KMS-11 (cell line): ENCODE measurements around the gene TNFRSF21.

ENCODE experiments used
- H2AFZ ChIP-seq: fragments of 200-600 bp; sonication (generic); 2 replicates; pipeline ENCODE4 v1.6.1; 2016; ENCODE audit warnings: antibody characterized with exemption, mixed run types, low read depth
- H3K27ac ChIP-seq: fragments of 200-600 bp; sonication (generic); 2 replicates; pipeline ENCODE4 v1.6.1; 2016; ENCODE audit warnings: mild to moderate bottlenecking, mixed run types
- H3K27me3 ChIP-seq: fragments of 200-600 bp; sonication (generic); 2 replicates; pipeline ENCODE4 v1.6.1; 2017; ENCODE audit warnings: mild to moderate bottlenecking, low read depth, mixed run types, moderate library complexity; ENCODE audit not compliant: insufficient read depth
- H3K36me3 ChIP-seq: fragments of 200-600 bp; sonication (generic); 2 replicates; pipeline ENCODE4 v1.6.1; 2017; ENCODE audit warnings: mild to moderate bottlenecking, mixed run types; ENCODE audit not compliant: insufficient read depth
- H3K4me1 ChIP-seq: fragments of 200-600 bp; sonication (generic); 2 replicates; pipeline ENCODE4 v1.6.1; 2016; ENCODE audit warnings: mild to moderate bottlenecking, low read depth, mixed run types; ENCODE audit not compliant: poor library complexity, severe bottlenecking
- H3K4me2 ChIP-seq: fragments of 200-600 bp; sonication (generic); 2 replicates; pipeline ENCODE4 v1.7.0; 2016; ENCODE audit warnings: mild to moderate bottlenecking, mixed run types
- H3K4me3 ChIP-seq: fragments of 200-600 bp; sonication (generic); IDR thresholded peaks from 2 replicates; pipeline ENCODE4 v1.6.1; 2017; ENCODE audit warnings: low read depth, low read length, mixed read lengths; ENCODE audit not compliant: insufficient read depth
- H3K79me2 ChIP-seq: fragments of 200-600 bp; sonication (generic); 2 replicates; pipeline ENCODE4 v1.6.1; 2016; ENCODE audit warnings: low read depth, mixed run types; ENCODE audit not compliant: insufficient read depth
- H3K9ac ChIP-seq: fragments of 200-600 bp; sonication (generic); 2 replicates; pipeline ENCODE4 v1.6.1; 2016; ENCODE audit warnings: mild to moderate bottlenecking, mixed run types
- H4K20me1 ChIP-seq: fragments of 200-600 bp; sonication (generic); 2 replicates; pipeline ENCODE4 v1.6.1; 2016; ENCODE audit warnings: mild to moderate bottlenecking, mixed run types; ENCODE audit not compliant: insufficient read depth
- TF ChIP-seq, protein P1 (sequence below): fragments of 200-600 bp; sonication (generic); conservative IDR thresholded peaks from 2 replicates; pipeline ENCODE4 v1.6.1; 2017; ENCODE audit warnings: low read depth, mild to moderate bottlenecking, antibody characterized with exemption, low read length, moderate library complexity, mixed read lengths

Gene TNFRSF21

DNA sequence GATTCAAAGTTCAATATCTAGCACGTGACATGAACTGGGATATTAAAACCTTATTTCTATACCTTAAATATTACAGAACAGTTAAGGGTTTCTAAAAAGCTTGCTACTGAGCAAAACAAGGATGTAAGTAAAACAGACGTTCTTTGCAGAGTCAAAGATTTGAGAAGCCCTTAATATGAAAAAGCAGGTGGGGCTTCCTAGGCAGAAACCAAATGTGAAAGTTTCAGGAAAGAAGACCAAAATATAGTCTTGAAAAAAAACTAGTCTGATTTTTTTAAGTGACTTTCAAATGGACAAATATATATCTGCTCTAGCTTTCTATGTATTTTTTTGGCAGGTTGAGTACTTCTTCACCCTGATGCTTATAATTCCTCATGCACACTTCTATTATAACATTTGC, 63.2 kb downstream of the TNFRSF21 start:
- H3K4me2 ChIP-seq = peak overlapping the region; percentile 79
- H3K4me3 ChIP-seq = no peak overlapping the region
- H3K36me3 ChIP-seq = no peaks in the 10 kb centered on the region
- peak overlapping the region; percentile 68 for H3K27ac ChIP-seq
- peak overlapping the region; percentile 10; the same call in 1 of the 2 replicates for H3K9ac ChIP-seq
- no peaks in the 10 kb centered on the region; the same call in 1 of the 2 replicates for H3K79me2 ChIP-seq
- no peaks in the 10 kb centered on the region for H3K27me3 ChIP-seq
- no peaks in the 10 kb centered on the region for H4K20me1 ChIP-seq
- TF ChIP-seq, protein P1, sequence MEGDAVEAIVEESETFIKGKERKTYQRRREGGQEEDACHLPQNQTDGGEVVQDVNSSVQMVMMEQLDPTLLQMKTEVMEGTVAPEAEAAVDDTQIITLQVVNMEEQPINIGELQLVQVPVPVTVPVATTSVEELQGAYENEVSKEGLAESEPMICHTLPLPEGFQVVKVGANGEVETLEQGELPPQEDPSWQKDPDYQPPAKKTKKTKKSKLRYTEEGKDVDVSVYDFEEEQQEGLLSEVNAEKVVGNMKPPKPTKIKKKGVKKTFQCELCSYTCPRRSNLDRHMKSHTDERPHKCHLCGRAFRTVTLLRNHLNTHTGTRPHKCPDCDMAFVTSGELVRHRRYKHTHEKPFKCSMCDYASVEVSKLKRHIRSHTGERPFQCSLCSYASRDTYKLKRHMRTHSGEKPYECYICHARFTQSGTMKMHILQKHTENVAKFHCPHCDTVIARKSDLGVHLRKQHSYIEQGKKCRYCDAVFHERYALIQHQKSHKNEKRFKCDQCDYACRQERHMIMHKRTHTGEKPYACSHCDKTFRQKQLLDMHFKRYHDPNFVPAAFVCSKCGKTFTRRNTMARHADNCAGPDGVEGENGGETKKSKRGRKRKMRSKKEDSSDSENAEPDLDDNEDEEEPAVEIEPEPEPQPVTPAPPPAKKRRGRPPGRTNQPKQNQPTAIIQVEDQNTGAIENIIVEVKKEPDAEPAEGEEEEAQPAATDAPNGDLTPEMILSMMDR = no peak
- H2AFZ ChIP-seq = no peak overlapping the region
- H3K4me1 ChIP-seq = peaks cover 80% of the 10 kb centered on the region

DNA sequence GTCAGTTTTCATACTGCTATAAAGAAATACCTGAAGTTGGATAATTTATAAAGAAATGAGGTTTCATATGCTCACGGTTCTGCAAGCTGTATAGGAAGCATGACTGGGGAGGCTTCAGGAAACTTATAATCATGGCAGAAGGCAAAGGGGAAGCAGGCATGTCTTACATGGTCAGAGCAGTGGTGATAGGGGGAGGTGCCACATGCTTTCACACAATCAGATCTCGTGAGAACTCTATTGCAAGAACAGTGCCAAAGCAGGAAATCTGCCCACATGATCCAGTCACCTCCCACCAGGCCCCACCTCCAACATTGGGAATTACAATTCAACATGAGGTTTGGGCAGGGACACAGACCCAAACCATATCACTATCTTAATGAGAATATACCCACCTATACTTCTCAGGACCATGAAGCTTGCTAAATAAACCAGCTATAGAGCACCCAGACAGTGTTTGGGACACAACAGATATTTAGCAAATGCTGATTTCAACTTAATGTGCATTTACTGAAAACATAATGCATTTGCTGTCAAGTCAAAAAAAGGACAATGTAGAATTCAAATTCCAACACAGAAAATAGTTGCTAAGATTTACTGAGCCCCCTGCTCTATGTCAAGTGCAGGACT, 63.8 kb downstream of the TNFRSF21 start:
- H3K36me3 ChIP-seq = no peaks in the 10 kb centered on the region

DNA sequence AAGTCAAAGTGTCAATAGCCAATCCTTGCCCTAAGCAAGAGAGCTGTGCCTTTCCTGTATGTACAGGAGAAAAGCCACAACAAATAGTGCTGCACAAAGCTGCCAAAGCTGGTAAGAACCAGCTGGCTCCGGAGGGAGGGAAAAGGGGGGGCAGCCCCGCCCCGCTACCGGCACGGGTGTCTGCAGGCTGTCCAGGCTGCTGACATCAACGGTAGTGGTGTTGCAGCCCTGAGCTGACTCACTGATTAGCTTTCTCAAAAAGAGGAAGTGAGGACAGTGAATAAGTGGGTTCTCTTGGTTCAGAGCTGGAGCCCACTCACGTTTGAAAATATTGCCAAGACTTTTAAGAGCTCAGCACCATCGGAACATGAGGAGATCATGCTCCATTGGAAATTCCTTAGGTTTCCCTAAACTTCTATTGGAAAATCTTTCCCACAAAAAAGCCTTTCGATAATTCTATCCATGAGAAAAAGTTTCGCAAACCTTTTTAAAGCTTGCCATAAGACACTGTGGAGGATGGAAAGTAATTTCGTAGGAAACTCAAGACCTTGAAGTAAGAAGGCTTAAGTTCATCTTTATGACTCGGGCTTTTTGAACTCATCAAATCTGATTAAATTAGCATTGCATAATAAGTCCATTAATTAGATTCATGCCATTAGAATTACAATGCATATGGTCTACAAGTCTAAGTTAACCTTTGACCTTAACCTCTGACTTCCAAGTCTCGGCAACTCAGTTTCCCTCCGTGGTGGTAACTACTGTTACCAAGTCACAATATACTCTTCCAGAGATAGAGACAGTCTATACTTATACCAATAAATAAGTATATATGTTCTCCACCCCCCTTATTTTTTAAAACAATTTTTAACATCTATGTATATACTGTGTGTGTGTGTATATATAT, 67.0 kb downstream of the TNFRSF21 start:
- no peaks in the 10 kb centered on the region for H3K36me3 ChIP-seq
- peaks cover 6% of the 10 kb centered on the region; the same call in 1 of the 2 replicates for H3K79me2 ChIP-seq
- H4K20me1 ChIP-seq = no peaks in the 10 kb centered on the region
- H3K27me3 ChIP-seq = no peaks in the 10 kb centered on the region
- H3K9ac ChIP-seq = peak overlapping the region; percentile 41; the same call in 1 of the 2 replicates
- H3K27ac ChIP-seq = peak overlapping the region; percentile 68
- peak overlapping the region; percentile 11; the same call in 1 of the 2 replicates for H2AFZ ChIP-seq
- peaks cover 80% of the 10 kb centered on the region for H3K4me1 ChIP-seq
- no peak overlapping the region for H3K4me3 ChIP-seq
- H3K4me2 ChIP-seq = peak overlapping the region; percentile 89
- TF ChIP-seq, protein P1 = no peak

More for the DNA sequence above, 63.8 kb downstream of the TNFRSF21 start:
- H3K27ac ChIP-seq = peak overlapping the region; percentile 68
- H3K27me3 ChIP-seq = no peaks in the 10 kb centered on the region
- peaks cover 87% of the 10 kb centered on the region for H3K4me1 ChIP-seq
- H3K9ac ChIP-seq = peak overlapping the region; percentile 10; the same call in 1 of the 2 replicates
- H2AFZ ChIP-seq = no peak overlapping the region
- peak overlapping the region; percentile 79 for H3K4me2 ChIP-seq
- peaks cover 2% of the 10 kb centered on the region; the same call in 1 of the 2 replicates for H3K79me2 ChIP-seq
- H3K4me3 ChIP-seq = no peak overlapping the region
- TF ChIP-seq, protein P1 = no peak
- H4K20me1 ChIP-seq = no peaks in the 10 kb centered on the region

DNA sequence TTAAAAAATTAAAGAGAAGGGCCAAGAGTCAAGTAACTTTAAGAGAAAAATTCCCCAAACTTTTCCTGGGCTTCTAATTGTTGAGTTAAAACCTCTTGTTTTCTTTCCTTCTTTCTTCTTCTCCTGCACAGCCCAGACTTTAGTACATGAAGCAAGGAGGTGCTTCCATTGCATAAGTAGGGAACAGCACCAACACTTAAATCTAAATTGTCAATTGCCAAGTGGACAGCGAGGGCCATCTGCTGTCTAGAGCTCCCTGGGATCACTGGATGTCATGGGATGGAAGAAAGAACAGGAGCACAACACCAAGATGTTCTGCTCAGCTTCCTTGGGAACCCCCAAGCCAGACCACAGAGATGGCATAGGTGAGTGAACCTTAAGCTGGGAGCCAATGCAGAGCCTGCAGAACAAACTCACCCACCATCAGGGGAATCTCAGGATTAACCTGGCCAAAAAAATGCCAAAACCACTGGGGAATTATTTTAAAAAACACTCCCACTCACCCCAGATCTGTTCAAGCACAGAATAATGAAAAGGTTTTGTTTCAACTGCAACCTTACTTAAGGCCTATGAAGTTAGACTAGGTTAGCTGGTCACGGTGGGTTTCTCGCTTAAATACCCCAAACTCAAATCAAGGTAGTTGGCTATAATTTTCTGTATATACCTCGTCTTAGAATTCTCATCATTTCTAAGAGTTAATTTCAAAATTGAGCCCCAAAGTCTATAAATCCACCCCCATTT, 67.8 kb downstream of the TNFRSF21 start:
- no peaks in the 10 kb centered on the region for H3K36me3 ChIP-seq
- peaks cover 6% of the 10 kb centered on the region; the same call in 1 of the 2 replicates for H3K79me2 ChIP-seq
- H3K4me2 ChIP-seq = peak overlapping the region; percentile 89
- no peaks in the 10 kb centered on the region for H3K27me3 ChIP-seq
- H3K4me1 ChIP-seq = peaks cover 72% of the 10 kb centered on the region
- H4K20me1 ChIP-seq = no peaks in the 10 kb centered on the region
- TF ChIP-seq, protein P1 = no peak
- peak overlapping the region; percentile 68 for H3K27ac ChIP-seq
- no peak overlapping the region for H2AFZ ChIP-seq
- no peak overlapping the region for H3K4me3 ChIP-seq
- H3K9ac ChIP-seq = peak overlapping the region; percentile 37; the same call in 1 of the 2 replicates
